Left lung (tissue), 10 donors: ENCODE measurements around the gene NAALADL2. TPM values are rescaled to one million over a fixed set of nuclear protein-coding genes. Genes with fewer than 3 reads are reported as not detected.

Experiments
- ATAC-seq: fragments of 200-7000 bp; cut with Tn5 transposase; one replicate; pipeline ENCODE4 v1.9.1; 2020; ENCODE audit warnings: moderate library complexity
- DNase-seq, 4 donors: peaks; one replicate each; pipeline ENCODE4 v3.0.0-alpha.2; 2013 to 2020
- H3K27ac ChIP-seq, 2 donors: fragments of 200-600 bp; sonication (generic) in 1 of 2; one replicate each; pipeline versions ENCODE4 v1.5.0 to v1.8.0; 2020 to 2021
- H3K27me3 ChIP-seq, 2 donors: fragments of 200-600 bp; sonication (generic) in 1 of 2; one replicate each; pipeline versions ENCODE4 v1.5.0 to v1.8.0; 2020 to 2021
- H3K36me3 ChIP-seq, 2 donors: fragments of 200-600 bp; sonication (generic) in 1 of 2; one replicate each; pipeline versions ENCODE4 v1.5.0 to v1.8.0; 2020 to 2021
- H3K4me1 ChIP-seq, 2 donors: fragments of 200-600 bp; one replicate each; pipeline ENCODE4 v1.8.0; 2021
- H3K4me3 ChIP-seq, 2 donors: fragments of 200-600 bp; sonication (generic) in 1 of 2; one replicate each; pipeline versions ENCODE4 v1.5.0 to v1.8.0; 2020 to 2021; ENCODE audit warnings: mild to moderate bottlenecking in 1 of 2
- H3K9me3 ChIP-seq, 2 donors: fragments of 200-600 bp; sonication (generic) in 1 of 2; one replicate each; pipeline versions ENCODE4 v1.5.0 to v1.8.0; 2020 to 2021
- intact Hi-C, 2 donors: fragments of 100-400 bp; cut with DNase I; formaldehyde crosslinking; loops; one replicate each; pipeline versions ENCODE4 v1.11.2 to v1.14.2; 2022
- polyA plus RNA-seq, 6 donors: library from polyadenylated mRNA; unstranded; fragments of 120-200 nt; gene quantifications; one replicate each; pipeline ENCODE4 v1.2.1, GENCODE V29; 2013; ENCODE audit not compliant: insufficient read length in 6 of 6
- total RNA-seq, 2 donors: library from RNA; stranded (reverse); fragmentation: NEBNext Ultra II Directional; extraction: Animal tissue kit (Norgen Biotek cat#: 25700); gene quantifications; one replicate each; pipeline ENCODE4 v1.2.1, GENCODE V29; 2021
- TF ChIP-seq, protein P1 (sequence below), 2 donors: fragments of 200-600 bp; sonication (generic) in 1 of 2; IDR thresholded peaks; one replicate each; pipeline versions ENCODE4 v1.5.0 to v1.8.0; 2021; ENCODE audit warnings: antibody characterized with exemption in 2 of 2
- donor health status: DM: no; HTN: yes; CAD: no.
- donor health status: DM: no; HTN: no; CAD: no.

Gene NAALADL2
- total and polyA plus RNA-seq, 8 donors: 9.8 to 23.3 (median 17.8) TPM

DNA sequence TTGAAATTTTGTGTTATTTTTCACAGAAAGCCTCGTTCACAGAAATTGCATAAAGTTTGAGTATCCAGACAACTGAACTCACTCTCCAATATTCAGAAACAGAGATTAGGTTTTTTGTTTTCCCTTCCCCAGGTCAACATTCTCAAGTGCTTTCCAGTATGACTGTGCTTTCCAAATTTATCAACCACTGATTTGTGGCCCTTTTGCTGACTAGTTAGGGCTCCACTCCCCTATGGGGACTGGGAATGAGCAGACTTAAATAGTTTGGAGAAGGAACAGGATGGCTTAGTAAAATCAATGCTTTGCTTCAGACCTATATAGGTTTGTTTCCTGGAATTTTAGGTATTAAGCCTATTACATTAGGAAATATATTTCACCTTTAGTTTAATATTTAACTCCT, 38.2 kb upstream of the NAALADL2 start:
- no peak overlapping the region for H3K4me3 ChIP-seq
- no peaks in the 10 kb centered on the region for H3K36me3 ChIP-seq
- TF ChIP-seq, protein P1, sequence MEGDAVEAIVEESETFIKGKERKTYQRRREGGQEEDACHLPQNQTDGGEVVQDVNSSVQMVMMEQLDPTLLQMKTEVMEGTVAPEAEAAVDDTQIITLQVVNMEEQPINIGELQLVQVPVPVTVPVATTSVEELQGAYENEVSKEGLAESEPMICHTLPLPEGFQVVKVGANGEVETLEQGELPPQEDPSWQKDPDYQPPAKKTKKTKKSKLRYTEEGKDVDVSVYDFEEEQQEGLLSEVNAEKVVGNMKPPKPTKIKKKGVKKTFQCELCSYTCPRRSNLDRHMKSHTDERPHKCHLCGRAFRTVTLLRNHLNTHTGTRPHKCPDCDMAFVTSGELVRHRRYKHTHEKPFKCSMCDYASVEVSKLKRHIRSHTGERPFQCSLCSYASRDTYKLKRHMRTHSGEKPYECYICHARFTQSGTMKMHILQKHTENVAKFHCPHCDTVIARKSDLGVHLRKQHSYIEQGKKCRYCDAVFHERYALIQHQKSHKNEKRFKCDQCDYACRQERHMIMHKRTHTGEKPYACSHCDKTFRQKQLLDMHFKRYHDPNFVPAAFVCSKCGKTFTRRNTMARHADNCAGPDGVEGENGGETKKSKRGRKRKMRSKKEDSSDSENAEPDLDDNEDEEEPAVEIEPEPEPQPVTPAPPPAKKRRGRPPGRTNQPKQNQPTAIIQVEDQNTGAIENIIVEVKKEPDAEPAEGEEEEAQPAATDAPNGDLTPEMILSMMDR (IDR thresholded peaks at IDR 0.05): no peak
- ATAC-seq (no peak), DNase-seq (no peak)
- H3K27me3 ChIP-seq: no peaks in the 10 kb centered on the region
- no peak overlapping the region for H3K27ac ChIP-seq
- no peaks in the 10 kb centered on the region for H3K9me3 ChIP-seq
- no peaks in the 10 kb centered on the region for H3K4me1 ChIP-seq
- intact Hi-C loops: no loop called here

DNA sequence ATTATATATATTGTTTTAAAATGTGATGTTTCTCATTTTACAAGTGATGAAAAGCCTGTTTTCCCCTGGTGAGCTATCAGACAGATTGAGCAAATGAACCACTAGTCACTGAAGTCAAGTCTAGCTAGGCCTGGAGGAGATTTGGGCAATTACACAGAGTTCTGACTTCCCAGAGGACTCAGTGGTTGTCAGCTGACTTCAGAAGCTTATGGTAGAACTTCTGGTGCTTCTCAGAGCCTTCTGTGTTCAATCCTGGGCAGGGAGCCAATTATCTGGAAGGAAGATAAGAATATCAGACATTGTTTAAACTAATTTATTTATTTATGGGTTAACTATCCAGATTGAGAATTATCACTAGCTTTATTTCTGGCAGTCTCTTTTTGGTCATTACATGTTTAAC, 37.7 kb upstream of the NAALADL2 start:
- no peaks in the 10 kb centered on the region for H3K4me1 ChIP-seq
- H3K9me3 ChIP-seq: no peaks in the 10 kb centered on the region
- no peak overlapping the region for H3K27ac ChIP-seq
- TF ChIP-seq, protein P1 (IDR thresholded peaks at IDR 0.05): no peak
- no peaks in the 10 kb centered on the region for H3K27me3 ChIP-seq
- H3K36me3 ChIP-seq: no peaks in the 10 kb centered on the region
- intact Hi-C loops: no loop called here
- no peak overlapping the region for H3K4me3 ChIP-seq
- ATAC-seq (no peak), DNase-seq (no peak)

DNA sequence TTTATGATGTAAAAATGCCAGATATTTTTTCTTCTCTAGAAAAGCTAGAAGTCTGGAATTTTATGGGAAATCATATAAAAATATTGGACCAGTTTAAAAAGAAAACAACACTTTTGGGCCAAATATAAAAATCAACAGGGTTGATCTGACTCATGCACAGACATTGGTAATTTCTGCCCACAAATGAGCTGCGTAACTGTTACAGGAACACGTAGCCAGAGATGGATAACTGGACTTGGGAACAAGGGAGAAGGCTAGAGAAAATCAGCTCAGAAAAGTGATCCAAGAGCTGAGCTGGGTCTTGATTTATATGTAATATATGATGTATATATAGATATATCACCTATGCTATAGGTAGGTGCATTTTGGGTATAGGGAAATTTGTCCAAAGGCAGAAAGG, 36.8 kb upstream of the NAALADL2 start:
- Histone ChIP-seq H3K4me3 (no peak overlapping the region), H3K9me3 (no peaks in the 10 kb centered on the region), H3K27me3 (no peaks in the 10 kb centered on the region), H3K36me3 (no peaks in the 10 kb centered on the region), H3K27ac (no peak overlapping the region), H3K4me1 (no peaks in the 10 kb centered on the region)
- TF ChIP-seq, protein P1 (IDR thresholded peaks at IDR 0.05): no peak
- no peak for DNase-seq
- intact Hi-C loops: no loop called here
- no peak for ATAC-seq

DNA sequence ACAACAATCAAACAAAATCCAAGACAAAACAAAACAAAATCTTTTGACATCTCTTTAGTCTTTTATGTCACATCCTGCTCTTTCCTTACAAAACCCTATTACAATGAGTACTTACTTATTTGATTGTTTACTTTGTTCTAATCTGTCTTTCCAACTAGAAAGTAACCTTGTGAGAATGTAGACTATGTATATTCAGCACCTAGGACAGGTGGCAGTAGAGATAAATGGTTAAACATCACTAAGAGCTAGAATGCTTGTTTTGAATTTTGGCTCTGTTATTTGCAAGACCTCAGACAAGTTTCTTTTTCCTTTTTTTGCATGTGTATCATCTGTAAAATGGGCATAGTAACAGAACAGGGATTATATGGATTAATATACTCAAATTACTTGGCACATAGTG, 33.1 kb upstream of the NAALADL2 start:
- intact Hi-C loops: no loop called here
- DNase-seq (no peak), ATAC-seq (no peak)
- no peak overlapping the region for H3K27ac ChIP-seq
- H3K27me3 ChIP-seq: no peaks in the 10 kb centered on the region
- TF ChIP-seq, protein P1 (IDR thresholded peaks at IDR 0.05): no peak
- H3K4me1 ChIP-seq: no peaks in the 10 kb centered on the region
- H3K9me3 ChIP-seq: peaks cover 0 to 4% of the 10 kb centered on the region in 2 donors
- no peak overlapping the region for H3K4me3 ChIP-seq
- H3K36me3 ChIP-seq: no peaks in the 10 kb centered on the region

DNA sequence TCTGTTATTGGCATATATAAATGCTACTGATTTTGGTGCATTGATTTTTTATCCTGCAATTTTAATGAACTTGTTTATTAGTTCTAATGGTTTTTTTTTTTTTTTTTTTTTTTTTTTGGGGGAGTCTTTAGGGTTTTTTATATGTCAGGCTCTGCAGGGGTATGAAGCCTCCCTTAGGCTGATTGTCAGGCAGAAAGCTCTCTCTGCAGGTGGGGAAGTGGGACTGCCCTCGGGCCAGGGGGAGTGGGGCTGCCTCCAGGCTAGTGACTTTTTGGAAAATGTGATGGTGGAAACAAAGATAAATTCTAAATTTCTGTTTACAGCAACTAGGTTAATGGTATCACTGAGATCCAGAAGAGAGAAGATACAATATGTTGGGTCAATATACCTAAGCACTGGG, 14.4 kb upstream of the NAALADL2 start:
- Histone ChIP-seq H3K27me3 (no peaks in the 10 kb centered on the region), H3K4me1 (no peaks in the 10 kb centered on the region), H3K36me3 (no peaks in the 10 kb centered on the region), H3K9me3 (peaks cover 0 to 13% of the 10 kb centered on the region in 2 donors), H3K27ac (no peak overlapping the region), H3K4me3 (no peak overlapping the region)
- DNase-seq (no peak), ATAC-seq (no peak)
- intact Hi-C loops: no loop called here
- TF ChIP-seq, protein P1 (IDR thresholded peaks at IDR 0.05): no peak
